Measurements from ENCODE around the gene PNLDC1. TPM values are rescaled to one million over a fixed set of nuclear protein-coding genes. Genes with fewer than 3 reads are reported as not detected.
A peak's percentile ranks its signal among the peaks of the same experiment; 100 is the strongest.
"Not testable (repeated sequence)": the region's sequence is repeated elsewhere in the genome, so short reads cannot be mapped to it uniquely, and the experiment has no call there.

PNLDC1 gene
- total and polyA plus RNA-seq, 4 donors: 0.10 to 0.78 (median 0.43) TPM

DNA sequence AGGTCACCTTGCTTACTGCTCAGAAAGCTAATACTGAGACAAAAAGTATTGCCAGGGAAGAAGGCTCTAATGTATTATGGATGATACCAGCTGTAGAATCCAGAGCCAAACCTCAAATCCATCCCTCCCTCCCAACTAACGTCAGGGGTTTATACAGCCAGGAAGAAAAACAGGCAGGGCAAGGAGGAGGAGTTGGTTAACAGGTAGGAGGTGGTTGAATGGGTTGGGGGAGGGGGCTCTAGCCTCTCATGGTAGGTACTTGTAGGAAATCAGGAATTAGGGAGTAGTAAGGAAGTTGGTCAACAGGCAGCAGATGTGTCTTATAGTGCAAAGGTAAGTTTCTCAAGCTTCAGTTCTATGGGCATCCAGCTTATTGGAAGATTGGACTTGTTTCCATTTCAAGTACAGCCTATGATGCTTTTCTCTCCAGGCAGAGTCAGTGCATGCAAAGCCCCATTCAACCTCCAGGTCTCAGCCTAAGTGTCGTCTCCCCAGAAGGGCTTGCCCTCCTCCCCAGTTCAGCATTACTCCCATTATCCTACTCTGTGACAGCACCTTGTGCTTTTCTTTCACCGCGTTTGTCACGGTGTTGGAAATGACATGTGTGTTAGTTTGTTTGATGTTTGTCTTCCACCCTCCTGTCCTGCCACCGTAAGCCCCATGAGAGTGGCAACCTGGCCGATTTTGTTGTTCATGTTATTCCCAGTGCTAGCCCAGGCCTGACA is 38.1 kb downstream of the PNLDC1 start:
- Histone ChIP-seq H3K27me3 (ENCODE audit: control insufficient read depth, insufficient read depth, low read length) (no peaks in the 10 kb centered on the region), H3K36me3 (ENCODE audit: control insufficient read depth, insufficient read depth, low read length) (no peaks in the 10 kb centered on the region), H3K4me1 (ENCODE audit: control insufficient read depth, insufficient read depth, low read length) (no peaks in the 10 kb centered on the region), H3K9me3 (ENCODE audit: control insufficient read depth, insufficient read depth, low read length) (no peaks in the 10 kb centered on the region), H3K4me3 (ENCODE audit: low read depth, low read length) (no peak overlapping the region), H3K27ac (ENCODE audit: low read depth, low read length) (no peak overlapping the region)
- DNase-seq (ENCODE audit: low read depth in 4 of 6, low spot score in 6 of 6): no peak
- WGBS (ENCODE audit: insufficient coverage): 67% methylated on average over 1 of the region's 7 CpGs

DNA sequence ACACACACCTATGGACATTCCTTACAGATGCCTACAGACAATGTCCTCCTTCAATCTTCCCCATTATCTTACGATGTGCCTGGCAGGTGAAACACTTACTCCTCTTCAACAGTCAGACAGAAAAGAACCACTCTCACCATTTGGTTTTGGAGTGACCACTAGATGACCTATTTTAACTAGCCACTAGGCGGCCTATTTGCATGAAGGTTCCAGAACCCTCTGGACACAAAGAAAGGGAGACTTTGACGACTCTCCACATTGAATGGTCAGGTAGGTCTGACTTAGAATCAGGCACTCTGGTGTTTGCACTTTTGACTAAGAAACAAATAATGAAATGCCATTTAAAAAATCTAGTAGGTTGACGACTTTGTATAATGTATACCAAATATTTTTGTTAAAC is 42.0 kb downstream of the PNLDC1 start:
- Histone ChIP-seq H3K9me3 (ENCODE audit: control insufficient read depth, insufficient read depth, low read length) (no peaks in the 10 kb centered on the region), H3K36me3 (ENCODE audit: control insufficient read depth, insufficient read depth, low read length) (no peaks in the 10 kb centered on the region), H3K27ac (ENCODE audit: low read depth, low read length) (no peak overlapping the region), H3K4me1 (ENCODE audit: control insufficient read depth, insufficient read depth, low read length) (no peaks in the 10 kb centered on the region), H3K4me3 (ENCODE audit: low read depth, low read length) (no peak overlapping the region), H3K27me3 (ENCODE audit: control insufficient read depth, insufficient read depth, low read length) (no peaks in the 10 kb centered on the region)
- 69% methylated on average over 2 of the region's 4 CpGs for WGBS (ENCODE audit: insufficient coverage)
- DNase-seq (ENCODE audit: low read depth in 4 of 6, low spot score in 6 of 6): no peak

DNA sequence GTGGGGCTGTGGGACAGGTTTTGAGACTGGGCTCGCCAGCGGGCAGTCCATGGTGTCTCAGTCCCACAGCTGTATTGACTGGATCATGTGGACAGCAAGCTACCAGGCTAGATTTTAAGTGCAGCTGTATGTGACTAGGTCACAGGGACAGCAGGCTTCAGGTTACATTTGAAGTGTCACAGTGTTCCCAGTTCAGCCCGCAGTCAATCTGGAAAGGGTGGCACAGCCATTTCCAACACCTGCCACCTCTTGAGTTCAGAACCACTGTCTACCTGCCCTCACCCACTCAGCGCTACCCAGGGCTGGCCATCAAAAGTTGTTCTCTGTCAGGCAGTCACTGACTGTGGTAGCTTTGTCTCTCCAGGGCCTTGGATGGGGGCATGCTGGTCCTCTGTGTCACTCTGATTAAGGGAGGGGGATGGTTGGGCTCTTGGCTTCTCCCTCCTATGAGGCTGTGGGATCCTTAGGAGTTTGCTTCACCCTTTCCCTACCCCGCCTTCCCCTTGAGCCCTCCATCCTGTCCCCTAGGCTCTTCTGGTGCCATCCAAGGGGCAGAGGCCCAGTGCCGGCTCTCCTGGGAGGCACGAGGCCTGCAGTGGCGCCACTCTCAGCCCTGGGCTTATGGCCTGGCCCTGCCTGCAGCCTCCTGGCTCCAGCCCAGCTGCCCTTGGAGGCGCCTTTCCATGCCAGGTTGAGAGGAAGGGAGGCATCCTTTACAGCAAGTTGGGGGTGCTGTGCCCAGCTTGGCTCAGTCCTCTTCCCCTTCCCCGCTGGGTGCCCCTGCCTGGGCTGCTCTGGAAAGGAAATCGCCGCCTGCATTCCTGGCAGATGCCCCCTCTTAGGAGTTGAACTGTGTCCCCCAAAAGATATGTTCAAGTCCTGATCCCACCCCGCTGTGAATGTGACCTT is 44.9 kb downstream of the PNLDC1 start:
- Histone ChIP-seq H3K36me3 (ENCODE audit: control insufficient read depth, insufficient read depth, low read length) (no peaks in the 10 kb centered on the region), H3K4me3 (ENCODE audit: low read depth, low read length) (no peak overlapping the region), H3K9me3 (ENCODE audit: control insufficient read depth, insufficient read depth, low read length) (no peaks in the 10 kb centered on the region), H3K27ac (ENCODE audit: low read depth, low read length) (no peak overlapping the region), H3K27me3 (ENCODE audit: control insufficient read depth, insufficient read depth, low read length) (no peaks in the 10 kb centered on the region), H3K4me1 (ENCODE audit: control insufficient read depth, insufficient read depth, low read length) (no peaks in the 10 kb centered on the region)
- DNase-seq (ENCODE audit: low read depth in 4 of 6, low spot score in 6 of 6): no peak
- 90% methylated on average over 11 of the region's 13 CpGs for WGBS (ENCODE audit: insufficient coverage)

DNA sequence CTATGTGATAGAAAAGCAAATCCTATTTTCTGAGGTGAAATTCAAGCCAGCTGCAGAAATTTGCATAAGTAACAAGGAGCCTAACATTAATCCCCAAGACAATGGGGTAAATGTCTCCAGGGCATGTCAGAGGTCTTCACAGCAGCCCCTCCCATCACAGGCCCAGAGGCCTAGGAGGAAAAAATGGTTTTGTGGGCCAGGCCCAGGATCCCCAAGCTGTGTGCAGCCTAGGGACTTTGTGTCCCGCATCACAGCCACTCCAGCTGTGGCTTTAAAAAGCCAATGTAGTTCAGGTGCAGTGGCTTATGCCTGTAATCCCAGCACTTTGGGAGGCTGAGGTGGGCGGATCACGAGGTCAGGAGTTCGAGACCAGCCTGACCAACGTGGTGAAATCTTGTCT is 48.5 kb downstream of the PNLDC1 start:
- DNase-seq (ENCODE audit: low read depth in 4 of 6, low spot score in 6 of 6); H3K4me3 ChIP-seq (ENCODE audit: low read depth, low read length); H3K27me3 ChIP-seq (ENCODE audit: control insufficient read depth, insufficient read depth, low read length); H3K9me3 ChIP-seq (ENCODE audit: control insufficient read depth, insufficient read depth, low read length); H3K27ac ChIP-seq (ENCODE audit: low read depth, low read length); H3K36me3 ChIP-seq (ENCODE audit: control insufficient read depth, insufficient read depth, low read length); H3K4me1 ChIP-seq (ENCODE audit: control insufficient read depth, insufficient read depth, low read length): not testable (repeated sequence)
- 79% methylated on average over 4 of the region's 5 CpGs for WGBS (ENCODE audit: insufficient coverage)

DNA sequence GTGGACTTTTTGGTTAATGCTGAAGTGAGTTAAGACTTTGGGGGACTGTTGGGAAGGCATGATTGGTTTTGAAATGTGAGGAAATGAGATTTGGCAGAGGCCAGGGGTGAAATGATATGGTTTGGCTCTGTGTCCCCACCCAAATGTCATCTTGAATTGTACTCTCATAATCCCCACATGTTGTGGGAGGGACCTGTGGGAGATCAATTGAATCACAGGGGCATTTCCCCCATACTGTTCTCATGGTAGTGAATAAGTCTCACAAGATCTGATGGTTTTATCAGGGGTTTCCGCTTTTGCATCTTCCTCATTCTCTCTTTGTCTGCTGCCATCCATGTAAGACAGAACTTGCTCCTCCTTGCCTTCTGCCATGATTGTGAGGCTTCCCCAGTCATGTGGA is 49.8 kb downstream of the PNLDC1 start:
- not testable (repeated sequence) for H3K9me3 ChIP-seq (ENCODE audit: control insufficient read depth, insufficient read depth, low read length); H3K27me3 ChIP-seq (ENCODE audit: control insufficient read depth, insufficient read depth, low read length); H3K36me3 ChIP-seq (ENCODE audit: control insufficient read depth, insufficient read depth, low read length); H3K4me1 ChIP-seq (ENCODE audit: control insufficient read depth, insufficient read depth, low read length); H3K4me3 ChIP-seq (ENCODE audit: low read depth, low read length); DNase-seq (ENCODE audit: low read depth in 4 of 6, low spot score in 6 of 6); H3K27ac ChIP-seq (ENCODE audit: low read depth, low read length)
- WGBS (ENCODE audit: insufficient coverage): 100% methylated on average over 1 of the region's 1 CpG

DNA sequence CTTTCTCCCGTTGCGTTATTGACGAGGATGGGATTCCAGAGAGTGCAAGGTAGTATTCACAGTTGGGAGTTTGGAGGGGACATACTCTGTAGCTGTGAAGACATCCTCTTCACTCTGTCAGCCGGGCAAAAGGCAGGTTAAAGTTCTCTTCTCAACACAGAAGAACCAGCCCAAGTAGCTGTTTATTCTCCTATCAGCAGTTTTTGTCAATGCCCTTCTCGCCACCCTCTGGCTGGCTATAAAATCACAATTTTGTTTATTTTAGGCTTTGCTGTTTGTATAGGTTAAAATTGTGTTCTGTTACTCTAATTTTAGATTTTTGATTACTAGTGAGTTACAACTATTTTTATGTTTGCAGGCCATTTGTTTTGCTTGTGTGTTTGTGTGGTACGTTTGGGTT is 52.8 kb downstream of the PNLDC1 start:
- no peak overlapping the region for H3K27ac ChIP-seq (ENCODE audit: low read depth, low read length)
- 8% methylated on average over 2 of the region's 6 CpGs for WGBS (ENCODE audit: insufficient coverage)
- H3K36me3 ChIP-seq (ENCODE audit: control insufficient read depth, insufficient read depth, low read length): no peaks in the 10 kb centered on the region
- H3K4me3 ChIP-seq (ENCODE audit: low read depth, low read length): no peak overlapping the region
- no peaks in the 10 kb centered on the region for H3K27me3 ChIP-seq (ENCODE audit: control insufficient read depth, insufficient read depth, low read length)
- no peaks in the 10 kb centered on the region for H3K9me3 ChIP-seq (ENCODE audit: control insufficient read depth, insufficient read depth, low read length)
- no peaks in the 10 kb centered on the region for H3K4me1 ChIP-seq (ENCODE audit: control insufficient read depth, insufficient read depth, low read length)
- DNase-seq (ENCODE audit: low read depth in 4 of 6, low spot score in 6 of 6): peak in 1 of 6 donors; percentile 32

DNA sequence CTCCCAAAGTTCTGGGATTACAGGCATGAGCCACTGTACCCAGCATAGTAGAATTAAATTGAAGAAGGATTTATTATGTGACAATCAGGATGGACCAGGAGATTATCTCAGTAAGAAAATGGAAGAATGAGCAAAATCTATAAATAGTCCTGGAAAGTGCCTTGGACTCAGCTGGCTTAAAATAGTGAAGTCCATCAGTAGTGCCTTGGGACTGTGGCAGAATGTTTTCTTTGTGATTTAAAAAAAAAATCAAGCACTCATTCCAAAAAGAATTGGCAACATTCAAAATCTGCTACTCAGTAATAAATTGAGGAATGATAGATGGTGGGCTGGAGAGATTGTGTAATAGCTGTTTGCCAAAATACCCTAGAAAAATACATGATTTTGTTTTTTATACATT is 53.7 kb downstream of the PNLDC1 start:
- Histone ChIP-seq H3K27me3 (ENCODE audit: control insufficient read depth, insufficient read depth, low read length) (no peaks in the 10 kb centered on the region), H3K36me3 (ENCODE audit: control insufficient read depth, insufficient read depth, low read length) (no peaks in the 10 kb centered on the region), H3K9me3 (ENCODE audit: control insufficient read depth, insufficient read depth, low read length) (no peaks in the 10 kb centered on the region), H3K4me1 (ENCODE audit: control insufficient read depth, insufficient read depth, low read length) (no peaks in the 10 kb centered on the region), H3K4me3 (ENCODE audit: low read depth, low read length) (no peak overlapping the region), H3K27ac (ENCODE audit: low read depth, low read length) (no peak overlapping the region)
- no peak for DNase-seq (ENCODE audit: low read depth in 4 of 6, low spot score in 6 of 6)

DNA sequence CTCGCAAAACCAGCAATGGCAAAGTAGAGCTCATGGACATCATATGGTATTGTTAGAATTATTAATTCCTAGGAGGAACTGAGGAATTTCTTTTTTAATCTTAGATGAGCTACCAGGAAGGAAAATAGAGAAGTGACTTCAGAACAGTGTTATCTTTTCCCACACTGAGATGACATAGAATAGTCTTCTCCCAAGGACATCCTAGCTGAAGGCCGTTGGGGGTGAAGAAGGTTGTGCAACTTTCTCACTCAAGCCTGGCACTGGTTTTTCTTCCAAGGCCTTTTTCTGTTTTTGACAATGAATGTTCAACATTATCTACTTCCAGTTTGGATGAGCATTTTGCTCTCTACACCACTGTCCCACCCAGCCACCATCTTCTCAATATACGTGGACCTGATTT is 54.9 kb downstream of the PNLDC1 start:
- no peak overlapping the region for H3K4me3 ChIP-seq (ENCODE audit: low read depth, low read length)
- H3K27me3 ChIP-seq (ENCODE audit: control insufficient read depth, insufficient read depth, low read length): no peaks in the 10 kb centered on the region
- no peaks in the 10 kb centered on the region for H3K36me3 ChIP-seq (ENCODE audit: control insufficient read depth, insufficient read depth, low read length)
- no peaks in the 10 kb centered on the region for H3K9me3 ChIP-seq (ENCODE audit: control insufficient read depth, insufficient read depth, low read length)
- H3K27ac ChIP-seq (ENCODE audit: low read depth, low read length): no peak overlapping the region
- H3K4me1 ChIP-seq (ENCODE audit: control insufficient read depth, insufficient read depth, low read length): no peaks in the 10 kb centered on the region
- WGBS (ENCODE audit: insufficient coverage): no CpG with 5 or more reads among the region's 3 CpGs
- no peak for DNase-seq (ENCODE audit: low read depth in 4 of 6, low spot score in 6 of 6)

DNA sequence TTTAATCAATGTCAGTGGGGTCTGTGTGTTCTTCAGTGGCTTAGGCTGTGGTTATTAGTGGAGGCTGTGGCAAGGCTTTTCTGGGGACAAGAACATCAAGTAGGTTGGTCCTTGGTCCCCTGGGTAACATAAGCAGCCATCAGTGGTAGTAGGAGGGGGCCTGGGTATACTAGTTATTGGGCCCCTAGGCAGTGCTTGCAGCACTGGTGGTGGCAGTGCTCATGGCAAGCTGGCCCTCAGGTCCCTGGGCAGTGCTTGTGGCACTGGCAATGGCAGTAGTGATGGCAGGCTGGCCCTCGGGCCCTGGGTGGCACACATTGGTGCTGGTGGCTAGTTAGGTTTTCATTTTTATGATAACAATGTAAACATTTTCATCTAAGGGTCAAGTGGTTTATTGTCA is 58.2 kb downstream of the PNLDC1 start:
- DNase-seq (ENCODE audit: low read depth in 4 of 6, low spot score in 6 of 6): no peak
- Histone ChIP-seq H3K4me1 (ENCODE audit: control insufficient read depth, insufficient read depth, low read length) (no peaks in the 10 kb centered on the region), H3K9me3 (ENCODE audit: control insufficient read depth, insufficient read depth, low read length) (no peaks in the 10 kb centered on the region), H3K27me3 (ENCODE audit: control insufficient read depth, insufficient read depth, low read length) (no peaks in the 10 kb centered on the region), H3K4me3 (ENCODE audit: low read depth, low read length) (no peak overlapping the region), H3K36me3 (ENCODE audit: control insufficient read depth, insufficient read depth, low read length) (no peaks in the 10 kb centered on the region), H3K27ac (ENCODE audit: low read depth, low read length) (no peak overlapping the region)
- no CpG with 5 or more reads among the region's 1 CpG for WGBS (ENCODE audit: insufficient coverage)

DNA sequence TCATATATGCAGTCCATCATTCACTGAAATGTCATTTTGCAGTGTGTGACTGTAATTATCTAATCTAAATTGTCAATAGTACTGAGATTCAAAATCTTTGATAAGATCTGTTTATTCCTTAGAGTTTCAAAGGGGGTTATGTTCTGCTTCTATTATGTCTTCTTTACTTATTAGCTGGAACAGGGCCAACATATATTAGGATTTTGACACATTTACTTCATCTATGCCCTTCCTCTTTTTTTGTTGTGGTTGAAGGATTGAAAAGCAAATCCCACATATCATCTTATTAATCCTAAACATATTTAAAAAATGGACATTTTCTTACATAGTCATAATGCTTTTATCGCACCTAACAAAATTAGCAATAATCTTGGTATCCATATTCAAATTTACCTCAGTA is 60.4 kb downstream of the PNLDC1 start:
- no peaks in the 10 kb centered on the region for H3K9me3 ChIP-seq (ENCODE audit: control insufficient read depth, insufficient read depth, low read length)
- DNase-seq (ENCODE audit: low read depth in 4 of 6, low spot score in 6 of 6): no peak
- H3K27ac ChIP-seq (ENCODE audit: low read depth, low read length): no peak overlapping the region
- no CpG with 5 or more reads among the region's 1 CpG for WGBS (ENCODE audit: insufficient coverage)
- no peak overlapping the region for H3K4me3 ChIP-seq (ENCODE audit: low read depth, low read length)
- H3K4me1 ChIP-seq (ENCODE audit: control insufficient read depth, insufficient read depth, low read length): no peaks in the 10 kb centered on the region
- H3K36me3 ChIP-seq (ENCODE audit: control insufficient read depth, insufficient read depth, low read length): no peaks in the 10 kb centered on the region
- no peaks in the 10 kb centered on the region for H3K27me3 ChIP-seq (ENCODE audit: control insufficient read depth, insufficient read depth, low read length)

Data from spinal cord (tissue), 10 donors.